GM12872 (cell line): ENCODE results near the gene MRTFA.

ENCODE experiments used
- CTCF ChIP-seq: IDR thresholded peaks from 3 replicates; pipeline ENCODE4 v1.5.1; 2011; ENCODE audit warnings: low read depth, mild to moderate bottlenecking, low read length, moderate library complexity; ENCODE audit not compliant: insufficient read depth

The MRTFA gene

GRCh38 chr22:40653361-40653760 lies 16.8 kb upstream of the MRTFA start:
- no peak for TF ChIP-seq CTCF

DNA sequence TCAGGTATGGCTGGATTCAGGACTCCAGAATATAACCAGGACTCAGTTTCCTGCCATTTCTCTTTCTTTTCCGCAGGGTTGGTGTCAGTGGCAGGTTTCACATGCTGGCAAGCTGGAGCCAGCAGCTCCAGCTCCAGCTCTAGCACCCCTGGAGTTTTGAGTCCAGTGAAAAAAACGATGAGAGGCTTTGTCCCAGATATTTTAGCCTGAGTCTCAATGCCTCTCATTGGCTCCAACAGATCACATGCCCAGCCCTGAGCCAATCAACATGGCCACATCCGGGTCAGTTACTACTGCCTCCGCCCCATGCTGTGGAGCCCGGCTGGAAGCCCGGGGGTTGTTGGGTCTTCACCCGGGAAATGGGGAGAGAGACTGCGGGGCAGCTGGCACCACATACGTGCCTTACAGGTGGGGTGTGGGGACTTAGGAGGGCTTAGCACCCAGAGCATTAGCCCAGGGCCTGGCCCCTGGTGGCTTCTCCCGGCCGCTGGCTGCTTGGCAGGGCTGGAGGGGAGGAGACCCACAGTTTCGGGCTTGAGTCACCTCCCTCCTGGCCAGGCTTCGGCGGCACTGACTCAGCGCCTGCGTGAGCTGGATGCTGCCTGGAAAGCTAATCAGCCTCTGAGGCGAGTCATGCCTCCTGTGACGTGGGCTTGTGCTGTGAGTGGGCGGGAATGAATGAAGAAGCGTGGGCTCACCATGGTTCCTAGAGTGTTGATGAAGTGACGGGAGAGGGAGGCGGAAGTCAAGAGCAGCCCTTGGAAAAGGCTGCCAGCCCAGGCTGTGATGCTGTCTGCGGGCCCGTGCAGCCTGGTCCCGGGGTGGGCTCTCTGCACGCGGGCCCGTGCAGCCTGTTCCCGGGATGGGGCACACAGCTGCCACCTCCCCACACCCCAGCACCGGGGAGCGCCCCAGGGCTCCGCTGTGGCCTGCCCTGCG lies 15.3 kb upstream of the MRTFA start:
- TF ChIP-seq CTCF: no peak

- TF ChIP-seq CTCF: no peak
These were observed 14.5 kb upstream of the MRTFA start for GRCh38 chr22:40651057-40651456.

GRCh38 chr22:40648386-40648785 lies 11.9 kb upstream of the MRTFA start:
- TF ChIP-seq CTCF: no peak

GRCh38 chr22:40645579-40646197 lies 9.2 kb upstream of the MRTFA start:
- TF ChIP-seq CTCF: no peak

- no peak for TF ChIP-seq CTCF
These were observed 5.8 kb upstream of the MRTFA start for GRCh38 chr22:40642316-40642715.

- TF ChIP-seq CTCF: no peak
These were observed 4.8 kb upstream of the MRTFA start for GRCh38 chr22:40641269-40641668.
